HUES48 (cell line): ENCODE results near the gene ENTREP3.
"Not testable (repeated sequence)": the region's sequence is repeated elsewhere in the genome, so short reads cannot be mapped to it uniquely, and the experiment has no call there.

Experiments
- H3K27ac ChIP-seq: one replicate; pipeline ENCODE4 v1.7.0; 2013; ENCODE audit warnings: low read depth, low read length, inconsistent platforms
- H3K27me3 ChIP-seq: 2 replicates; pipeline ENCODE4 v1.6.1; 2013; ENCODE audit warnings: mild to moderate bottlenecking, low read length; ENCODE audit not compliant: control insufficient read depth, insufficient read depth
- H3K36me3 ChIP-seq: 2 replicates; pipeline ENCODE4 v1.6.1; 2013; ENCODE audit warnings: low read length; ENCODE audit not compliant: control insufficient read depth, insufficient read depth
- H3K4me1 ChIP-seq: 2 replicates; pipeline ENCODE4 v1.6.1; 2013; ENCODE audit warnings: mild to moderate bottlenecking, low read length; ENCODE audit not compliant: control insufficient read depth, insufficient read depth
- H3K4me3 ChIP-seq: 2 replicates; pipeline ENCODE4 v1.5.1; 2013; ENCODE audit warnings: mild to moderate bottlenecking, low read depth, low read length
- H3K9ac ChIP-seq: 2 replicates; pipeline ENCODE4 v1.6.1; 2013; ENCODE audit warnings: mild to moderate bottlenecking, low read depth, low read length, moderate library complexity
- H3K9me3 ChIP-seq: 2 replicates; pipeline ENCODE4 v1.6.1; 2013; ENCODE audit warnings: low read length; ENCODE audit not compliant: control insufficient read depth, insufficient read depth

The ENTREP3 gene

DNA sequence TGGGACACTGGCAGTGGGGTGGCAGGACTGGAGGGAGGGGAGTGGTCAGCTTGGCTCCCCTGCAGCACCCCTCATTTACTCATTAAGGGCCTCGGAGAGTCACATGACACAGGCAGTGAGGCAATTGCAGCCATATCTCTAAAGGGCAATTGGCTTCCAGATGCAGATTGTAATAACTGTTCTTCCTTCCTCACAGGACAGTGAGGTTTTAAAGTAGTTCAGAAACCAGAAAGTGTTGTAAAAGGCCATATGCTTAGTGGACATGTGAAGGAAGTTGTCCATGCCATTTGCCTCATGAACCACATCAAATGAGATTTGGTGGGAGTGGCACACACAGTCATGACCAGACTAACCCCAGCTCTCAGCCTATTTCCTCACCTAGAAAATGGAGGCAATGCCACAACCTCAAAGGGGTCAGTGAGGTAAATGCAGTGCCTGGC is 35.7 kb downstream of the ENTREP3 start:
- H3K27ac ChIP-seq: no peak overlapping the region
- no peaks in the 10 kb centered on the region for H3K4me1 ChIP-seq
- peaks cover 11% of the 10 kb centered on the region; the same call in 1 of the 2 replicates for H3K36me3 ChIP-seq
- peak overlapping the region; percentile 40; the same call in 1 of the 2 replicates for H3K4me3 ChIP-seq
- H3K27me3 ChIP-seq: no peaks in the 10 kb centered on the region
- no peak overlapping the region for H3K9ac ChIP-seq
- H3K9me3 ChIP-seq: no peaks in the 10 kb centered on the region

DNA sequence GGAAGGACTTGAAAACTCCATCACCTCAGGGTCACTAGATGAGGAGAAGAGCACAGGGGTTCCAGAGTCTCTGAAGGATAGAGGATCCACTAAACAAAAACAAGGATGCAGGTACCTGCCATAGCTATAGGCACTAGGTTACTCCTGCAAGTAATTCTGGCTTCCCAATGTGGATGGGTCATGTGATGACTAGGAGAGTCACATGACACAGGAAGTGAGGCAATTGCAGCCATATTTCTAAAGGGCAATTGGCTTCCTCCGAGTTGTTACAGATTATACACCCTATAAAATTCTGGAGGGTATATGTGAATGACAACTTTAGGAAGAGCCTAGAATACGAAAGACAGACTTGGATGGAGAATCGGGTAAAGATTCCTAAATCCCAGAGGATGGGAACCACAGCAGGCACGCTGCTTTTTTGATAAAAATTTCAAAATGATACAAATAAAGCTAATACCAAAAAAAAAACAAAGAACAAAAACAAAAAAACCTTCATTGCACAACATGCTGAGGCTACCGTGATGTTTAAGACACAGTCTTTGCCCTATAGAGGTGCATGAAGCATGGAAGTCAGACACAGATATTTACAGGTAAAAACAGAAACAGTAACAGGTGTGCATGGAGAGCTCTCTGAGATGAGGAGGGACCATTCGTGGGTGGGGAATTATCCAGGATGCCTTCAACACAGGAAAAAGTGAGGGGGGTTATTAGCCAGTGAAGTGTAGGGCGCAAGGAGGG is 36.3 kb downstream of the ENTREP3 start:
- Histone ChIP-seq H3K9ac (no peak overlapping the region), H3K27me3 (no peaks in the 10 kb centered on the region), H3K4me3 (peak overlapping the region; percentile 40), H3K9me3 (no peaks in the 10 kb centered on the region), H3K36me3 (peaks cover 11% of the 10 kb centered on the region; the same call in 1 of the 2 replicates), H3K27ac (no peak overlapping the region), H3K4me1 (no peaks in the 10 kb centered on the region)

DNA sequence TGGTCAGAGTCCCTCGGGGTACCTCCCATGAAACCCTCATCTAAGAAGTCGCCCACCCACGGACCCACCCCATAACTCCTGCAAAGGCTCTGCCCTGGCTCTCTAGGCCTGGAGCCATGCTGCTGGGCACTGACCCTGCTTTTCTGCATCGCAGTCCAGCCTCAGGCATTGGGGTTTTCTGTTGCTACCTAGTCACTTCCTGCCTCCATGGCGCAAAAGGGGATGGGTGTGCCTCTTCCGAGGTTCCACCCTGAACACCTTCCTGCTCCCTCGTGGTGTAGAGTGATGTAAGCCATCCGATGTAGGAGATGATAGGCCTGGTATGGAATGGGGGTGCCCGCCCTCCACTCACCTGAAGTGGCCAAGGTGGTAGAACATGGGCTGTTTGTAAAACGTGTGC is 40.6 kb downstream of the ENTREP3 start:
- not testable (repeated sequence) for H3K27ac ChIP-seq, H3K4me3 ChIP-seq, H3K27me3 ChIP-seq, H3K9me3 ChIP-seq, H3K9ac ChIP-seq, H3K4me1 ChIP-seq
- H3K36me3 ChIP-seq: peaks cover 26% of the 10 kb centered on the region

DNA sequence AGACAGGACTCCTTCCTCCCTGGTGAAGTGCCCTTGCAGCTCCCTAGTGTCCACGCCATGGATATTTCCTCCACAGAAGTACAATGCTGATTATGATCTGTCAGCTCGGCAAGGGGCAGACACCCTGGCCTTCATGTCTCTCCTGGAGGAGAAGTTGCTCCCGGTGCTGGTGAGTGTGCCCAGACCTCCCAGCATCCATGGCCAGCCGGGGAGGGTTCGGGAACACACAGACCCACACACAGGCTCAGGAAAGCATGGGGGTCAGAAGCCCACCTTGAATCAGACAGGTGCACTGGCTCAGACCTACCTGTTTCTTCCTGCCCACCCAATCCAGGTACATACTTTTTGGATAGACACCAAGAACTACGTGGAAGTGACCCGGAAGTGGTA is 43.2 kb downstream of the ENTREP3 start:
- not testable (repeated sequence) for H3K9ac ChIP-seq, H3K27ac ChIP-seq, H3K9me3 ChIP-seq, H3K27me3 ChIP-seq, H3K4me3 ChIP-seq
- Histone ChIP-seq H3K36me3 (peaks cover 26% of the 10 kb centered on the region), H3K4me1 (peaks cover 17% of the 10 kb centered on the region)

DNA sequence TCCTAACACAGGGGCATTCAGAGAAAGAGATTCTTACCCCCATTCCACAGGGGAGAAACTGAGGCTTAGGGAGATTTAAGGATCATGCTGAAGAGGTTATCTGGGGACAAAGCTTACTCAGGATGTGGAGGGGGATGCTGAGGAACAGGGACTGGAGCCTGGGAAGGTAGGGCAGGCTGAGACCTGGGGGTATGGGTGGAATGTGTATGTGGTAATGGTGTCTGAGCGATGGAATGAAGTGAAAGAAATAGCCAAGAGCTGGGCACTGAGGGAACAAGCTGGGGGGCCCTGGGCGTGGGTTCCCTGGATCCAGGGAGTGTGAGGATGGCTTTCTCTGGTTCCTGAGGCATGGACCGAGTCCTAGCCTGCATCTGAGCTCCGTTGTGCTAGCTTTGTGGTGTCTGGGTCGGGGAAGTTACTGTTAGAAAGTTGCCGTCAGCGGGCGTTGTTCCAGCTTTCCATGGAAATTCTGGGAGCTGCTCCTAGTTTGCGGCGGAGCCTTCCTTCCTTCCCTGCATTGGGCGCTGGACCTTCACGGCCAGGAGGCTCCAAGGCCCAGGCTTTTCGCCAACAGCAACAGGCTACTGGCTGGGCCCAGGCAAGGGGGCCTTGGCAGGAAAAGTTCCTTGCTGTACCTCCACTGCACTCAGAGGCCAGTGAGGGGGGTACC is 43.8 kb downstream of the ENTREP3 start:
- H3K27me3 ChIP-seq, H3K4me3 ChIP-seq, H3K27ac ChIP-seq, H3K9ac ChIP-seq, H3K9me3 ChIP-seq: not testable (repeated sequence)
- Histone ChIP-seq H3K4me1 (peaks cover 19% of the 10 kb centered on the region), H3K36me3 (peaks cover 26% of the 10 kb centered on the region)

DNA sequence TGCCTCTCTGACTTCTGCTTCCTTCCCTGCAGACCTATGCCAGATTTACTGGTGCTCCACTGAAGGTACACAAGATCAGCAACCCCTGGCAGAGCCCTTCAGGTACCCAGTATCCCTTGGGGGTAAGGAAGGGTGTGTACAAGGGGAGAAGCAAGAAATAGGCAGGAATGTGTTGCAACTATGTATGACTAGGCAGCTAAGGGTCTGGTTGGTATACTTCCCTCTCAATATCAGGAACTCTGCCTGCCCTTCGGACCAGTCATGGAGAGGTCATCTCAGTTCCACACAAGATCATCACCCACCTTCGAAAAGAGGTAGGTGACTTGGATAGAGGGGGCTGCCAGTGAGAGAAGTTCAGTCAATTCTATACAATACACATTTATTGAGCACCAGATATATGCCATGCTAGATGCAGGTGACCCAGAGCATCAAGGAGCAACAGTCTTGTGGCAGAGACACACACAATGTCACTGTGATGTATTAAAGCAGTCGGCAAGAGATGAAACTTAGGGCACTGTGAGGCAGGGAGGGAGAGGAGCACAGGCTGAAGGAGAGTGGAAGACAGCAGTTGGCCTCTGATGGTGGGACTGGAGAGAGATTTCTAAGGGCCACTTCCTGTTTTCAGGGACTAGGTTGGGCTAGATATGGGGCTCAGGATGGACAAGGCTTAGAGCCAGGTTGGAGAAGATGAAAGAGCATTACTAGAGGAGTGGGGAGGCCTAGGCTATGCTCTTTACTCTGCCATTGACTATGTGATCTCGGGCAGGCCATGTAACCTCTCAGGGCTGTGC is 44.8 kb downstream of the ENTREP3 start:
- Histone ChIP-seq H3K9me3 (no peaks in the 10 kb centered on the region), H3K4me1 (peaks cover 19% of the 10 kb centered on the region), H3K9ac (no peak overlapping the region), H3K4me3 (peak overlapping the region; percentile 92; the same call in 1 of the 2 replicates), H3K36me3 (peaks cover 20% of the 10 kb centered on the region), H3K27ac (no peak overlapping the region), H3K27me3 (no peaks in the 10 kb centered on the region)

DNA sequence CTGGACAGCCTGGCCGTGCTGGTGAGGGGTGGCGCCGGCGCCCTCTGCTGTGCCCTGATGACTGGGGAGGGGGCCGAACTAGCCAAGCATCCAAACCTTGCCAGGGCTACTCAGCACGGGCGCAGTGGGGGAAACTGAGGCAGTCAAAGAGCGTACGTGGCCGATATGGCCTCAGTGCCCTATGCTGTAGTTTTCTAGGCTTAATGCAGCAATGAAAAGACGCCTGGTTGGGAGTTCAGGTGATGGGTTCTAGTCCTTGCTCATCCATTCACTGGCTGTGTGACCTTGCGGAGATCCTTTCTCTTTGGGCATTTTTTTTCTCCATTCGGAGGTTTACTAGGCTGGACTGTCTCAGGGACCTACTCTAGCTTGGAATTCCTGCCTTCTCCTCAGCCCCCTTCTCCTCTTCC is 46.0 kb downstream of the ENTREP3 start:
- Histone ChIP-seq H3K27ac (peak overlapping the region; percentile 98), H3K9me3 (no peaks in the 10 kb centered on the region), H3K4me1 (peaks cover 19% of the 10 kb centered on the region), H3K4me3 (peak overlapping the region; percentile 92), H3K9ac (peak overlapping the region; percentile 90), H3K36me3 (peaks cover 20% of the 10 kb centered on the region), H3K27me3 (no peaks in the 10 kb centered on the region)

DNA sequence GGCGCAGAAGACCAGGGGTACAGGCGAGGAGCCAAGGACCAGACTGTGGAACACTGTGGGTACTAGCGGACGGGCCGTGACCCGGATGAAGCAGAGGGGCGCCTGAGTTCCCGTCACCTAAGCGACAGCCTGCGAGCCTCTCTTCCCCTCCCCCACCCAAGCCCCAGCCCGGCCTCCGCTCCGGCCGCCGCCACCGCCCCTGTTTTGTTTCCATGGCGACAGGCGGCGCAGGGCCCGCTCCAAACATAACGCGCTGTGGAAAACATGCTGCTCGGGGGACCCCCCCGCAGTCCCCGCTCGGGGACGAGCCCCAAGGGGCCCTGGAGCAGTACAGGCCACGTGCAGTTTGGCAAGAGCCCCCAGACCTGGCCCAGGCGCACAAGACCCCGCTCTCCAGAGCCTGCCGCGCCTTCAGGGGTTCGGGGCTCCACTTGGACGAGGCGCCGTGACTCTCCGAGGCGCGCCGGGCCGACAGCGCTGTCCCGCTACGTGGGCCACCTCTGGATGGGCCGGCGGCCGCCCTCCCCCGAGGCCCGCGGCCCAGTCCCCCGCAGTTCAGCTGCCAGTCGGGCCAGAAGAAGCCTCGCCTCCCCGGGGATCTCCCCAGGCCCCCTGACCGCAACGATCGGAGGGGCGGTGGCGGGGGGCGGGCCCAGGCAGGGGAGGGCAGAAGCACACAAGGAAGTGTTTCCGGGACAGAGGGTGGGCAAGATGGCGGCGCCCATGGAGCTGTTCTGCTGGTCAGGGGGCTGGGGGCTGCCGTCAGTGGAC is 46.6 kb downstream of the ENTREP3 start, which contains the start of gene MTX1:
TSS of gene MTX1 (plus strand) at position 155 of the 771 bp plus-strand sequence. CDS start at position 265, 110 bp downstream.
- Histone ChIP-seq H3K4me1 (peaks cover 19% of the 10 kb centered on the region), H3K9ac (peak within 1 kb of the TSS; percentile 90), H3K36me3 (peaks cover 23% of the 10 kb centered on the region), H3K27ac (peak within 1 kb of the TSS; percentile 98), H3K27me3 (no peaks in the 10 kb centered on the region), H3K4me3 (peak within 1 kb of the TSS; percentile 92), H3K9me3 (no peaks in the 10 kb centered on the region)

DNA sequence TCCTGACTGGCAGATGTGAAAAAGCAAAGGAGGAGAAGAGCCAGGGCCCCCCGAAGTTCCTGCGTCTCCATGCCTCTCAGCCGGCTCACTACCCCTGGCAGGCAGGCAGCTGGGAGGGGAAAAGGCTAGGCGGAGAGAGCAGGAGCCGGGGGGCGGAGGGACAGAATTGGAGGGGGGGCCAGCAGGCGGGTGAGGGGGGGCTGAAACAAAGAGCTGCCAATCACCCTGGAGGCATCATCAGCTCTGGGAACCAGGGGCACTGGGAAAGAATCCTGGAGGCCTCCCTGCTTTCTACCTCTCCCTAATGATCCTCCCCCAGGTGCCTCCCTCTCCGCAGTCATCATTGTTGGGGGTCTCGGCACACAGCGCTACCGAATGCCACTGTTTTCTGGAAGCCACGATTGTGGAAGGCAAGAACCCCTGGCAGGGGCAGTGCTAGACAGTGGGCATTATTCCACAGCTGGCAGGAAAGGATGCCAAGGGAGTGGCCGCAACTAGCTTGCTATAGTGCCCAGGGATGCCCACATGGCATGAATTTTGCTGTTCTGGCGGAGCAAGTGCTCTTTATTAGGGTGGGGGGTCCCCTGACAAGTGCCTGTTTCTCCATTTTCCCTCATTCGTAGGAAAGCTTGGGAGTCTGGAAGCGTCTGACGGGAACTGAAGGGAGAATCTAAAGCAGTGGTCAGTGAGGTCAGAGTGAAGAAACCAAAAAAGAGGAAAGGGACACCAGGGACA is 47.3 kb downstream of the ENTREP3 start, which contains the start of gene THBS3:
TSS of gene THBS3 (minus strand) at position 92 of the 735 bp plus-strand sequence. CDS start at position 71, 21 bp downstream.
- no peaks in the 10 kb centered on the region for H3K27me3 ChIP-seq
- peak within 1 kb of the TSS; percentile 98 for H3K27ac ChIP-seq
- peaks cover 19% of the 10 kb centered on the region for H3K4me1 ChIP-seq
- no peaks in the 10 kb centered on the region for H3K9me3 ChIP-seq
- peak within 1 kb of the TSS; percentile 87 for H3K9ac ChIP-seq
- peaks cover 25% of the 10 kb centered on the region for H3K36me3 ChIP-seq
- H3K4me3 ChIP-seq: peak within 1 kb of the TSS; percentile 92
